K562 (cell line): ENCODE results near the gene STIM1. TPM values are rescaled to one million over a fixed set of nuclear protein-coding genes. Genes with fewer than 3 reads are reported as not detected.
A peak's percentile ranks its signal among the peaks of the same experiment; 100 is the strongest.

ENCODE experiments used
- ARHGAP35 ChIP-seq: fragments of 450-650 bp; IDR thresholded peaks from 2 replicates; pipeline ENCODE4 v1.6.1; 2018; ENCODE audit not compliant: partially characterized antibody
- ATF1 ChIP-seq, 2 experiments: fragments of 450-650 bp in 1 of 2; IDR thresholded peaks; 2 replicates each; pipeline ENCODE4 v1.6.1; 2016; ENCODE audit warnings: missing compliant biosample characterization in 1 of 2, missing genetic modification characterization in 1 of 2
- BCL6 ChIP-seq: fragments of 250-450 bp; sonication (Bioruptor Pico); IDR thresholded peaks from 2 replicates; pipeline ENCODE4 v1.4.0; 2020
- EP300 ChIP-seq: IDR thresholded peaks from 2 replicates; pipeline ENCODE4 v1.6.1; 2012; ENCODE audit warnings: low read length, improper control_type of control experiment
- FOS ChIP-seq: IDR thresholded peaks from 3 replicates; pipeline ENCODE4 v1.6.1; 2011; ENCODE audit not compliant: insufficient read length; ENCODE audit errors: extremely low read depth
- GMEB1 ChIP-seq: fragments of 250-450 bp; sonication (Bioruptor Pico); IDR thresholded peaks from 2 replicates; pipeline ENCODE4 v1.4.0; 2020; ENCODE audit warnings: mild to moderate bottlenecking
- HDAC2 ChIP-seq: fragments of 450-650 bp; IDR thresholded peaks from 2 replicates; pipeline ENCODE4 v1.6.1; 2016; ENCODE audit warnings: mild to moderate bottlenecking
- HNRNPLL ChIP-seq: fragments of 200-400 bp; formaldehyde crosslinking; IDR thresholded peaks from 2 replicates; pipeline ENCODE4 v1.6.1; 2017; ENCODE audit warnings: low read length, low read depth, mild to moderate bottlenecking; ENCODE audit not compliant: poor library complexity, severe bottlenecking
- HOMEZ ChIP-seq: fragments of 250-450 bp; sonication (Bioruptor Pico); IDR thresholded peaks from 2 replicates; pipeline ENCODE4 v1.4.0; 2020; ENCODE audit warnings: mild to moderate bottlenecking, moderate library complexity
- KLF6 ChIP-seq: fragments of 250-450 bp; sonication (Bioruptor Pico); IDR thresholded peaks from 2 replicates; pipeline ENCODE4 v1.4.0; 2020; ENCODE audit warnings: mild to moderate bottlenecking, moderate library complexity, borderline replicate concordance
- MCM5 ChIP-seq: fragments of 450-650 bp; IDR thresholded peaks from 2 replicates; pipeline ENCODE4 v1.6.1; 2016; ENCODE audit warnings: low read depth
- MIER1 ChIP-seq: fragments of 450-650 bp; IDR thresholded peaks from 2 replicates; pipeline ENCODE4 v1.6.1; 2016; ENCODE audit warnings: antibody characterized with exemption, mild to moderate bottlenecking, low read depth
- NEUROD1 ChIP-seq: fragments of 150-350 bp; IDR thresholded peaks from 2 replicates; pipeline ENCODE4 v1.6.1; 2014; ENCODE audit warnings: borderline replicate concordance, low read length, low read depth; ENCODE audit not compliant: partially characterized antibody
- NR2F6 ChIP-seq: fragments of 450-650 bp; formaldehyde crosslinking; IDR thresholded peaks from 2 replicates; pipeline ENCODE4 v1.4.0; 2020; ENCODE audit warnings: mild to moderate bottlenecking
- POLR2AphosphoS2 ChIP-seq: IDR thresholded peaks from 2 replicates; pipeline ENCODE4 v1.6.1; 2012; ENCODE audit warnings: low read length, improper control_type of control experiment
- SREBF2 ChIP-seq: sonication (generic); formaldehyde crosslinking; IDR thresholded peaks from 2 replicates; pipeline ENCODE4 v1.4.0; 2020; ENCODE audit warnings: mild to moderate bottlenecking, missing genetic modification reagents
- ZBTB7A ChIP-seq: IDR thresholded peaks from 2 replicates; pipeline ENCODE4 v1.6.1; 2011; ENCODE audit warnings: low read depth, mild to moderate bottlenecking, low read length, moderate library complexity, borderline replicate concordance; ENCODE audit not compliant: control insufficient read depth
- ZNF143 ChIP-seq: sonication (generic); formaldehyde crosslinking; IDR thresholded peaks from 2 replicates; pipeline ENCODE4 v1.9.0; 2022; ENCODE audit warnings: mild to moderate bottlenecking, missing genetic modification reagents
- ZNF239 ChIP-seq: fragments of 250-450 bp; sonication (Bioruptor Pico); IDR thresholded peaks from 2 replicates; pipeline ENCODE4 v1.4.0; 2020; ENCODE audit warnings: mild to moderate bottlenecking
- ZNF347 ChIP-seq: fragments of 450-650 bp; formaldehyde crosslinking; IDR thresholded peaks from 2 replicates; pipeline ENCODE4 v1.4.0; 2020; ENCODE audit warnings: low read depth, mild to moderate bottlenecking, moderate library complexity
- ZNF41 ChIP-seq: fragments of 250-450 bp; sonication (Bioruptor Pico); conservative IDR thresholded peaks from 2 replicates; pipeline ENCODE4 v1.4.0; 2020; ENCODE audit warnings: mild to moderate bottlenecking
- ZNF583 ChIP-seq: fragments of 250-450 bp; sonication (Bioruptor Pico); IDR thresholded peaks from 2 replicates; pipeline ENCODE4 v1.4.0; 2020
- ZNF609 ChIP-seq: sonication (generic); formaldehyde crosslinking; IDR thresholded peaks from 2 replicates; pipeline ENCODE4 v1.8.1; 2023; ENCODE audit warnings: missing genetic modification reagents, mild to moderate bottlenecking, borderline replicate concordance
- polyA plus RNA-seq, 8 experiments: library from polyadenylated mRNA; depleted of rRNA in 4 of 8; stranded (reverse) in 5 of 8; unstranded in 3 of 8; fragments of >200 nt; fragmentation: Nextera tagmentation in 2 of 8; fragmentation: Illumina TruSeq in 1 of 8; extraction: Ambion mirVana in 2 of 8; extraction: Trizol in 1 of 8; gene quantifications; 2 replicates each; pipeline versions ENCODE4 v1.2.1 to v1.2.3, GENCODE V29; 2011 to 2014; ENCODE audit warnings: inconsistent platforms in 1 of 8, missing spikeins in 1 of 8
- total RNA-seq, 7 experiments: library from RNA; depleted of rRNA in 6 of 7; stranded (reverse); fragments of >200 nt in 6 of 7; fragmentation: Illumina TruSeq in 2 of 7; extraction: Trizol in 2 of 7; gene quantifications; 2 replicates each; pipeline versions ENCODE4 v1.2.1 to v1.2.3, GENCODE V29; 2011 to 2021; ENCODE audit warnings: low replicate concordance in 1 of 7

Gene STIM1
- total and polyA plus RNA-seq, 9 of the 15 experiments (the other 6 are each of a cell fraction or from before 2014, with no cell fraction given): 7.7 to 50.5 (median 22.5) TPM

GRCh38 chr11:3840870-3841425 is 14.5 kb upstream of the STIM1 start, which contains the start of gene RHOG (continued):
- TF ChIP-seq ZNF609 (CRISPR knock-in tag) (no peak), ZBTB7A (peak; percentile 73; the same call in 1 of the 2 replicates), NR2F6 (no peak), MCM5 (no peak), BCL6 (CRISPR knock-in tag) (no peak), HOMEZ (CRISPR knock-in tag) (no peak), HDAC2 (no peak), NEUROD1 (no peak), SREBF2 (CRISPR knock-in tag) (no peak), ZNF583 (CRISPR knock-in tag) (no peak), ZNF239 (CRISPR knock-in tag) (no peak), MIER1 (no peak), ZNF143 (CRISPR knock-in tag) (no peak), HNRNPLL (no peak), POLR2AphosphoS2 (no peak), KLF6 (CRISPR knock-in tag) (no peak), GMEB1 (CRISPR knock-in tag) (no peak), ARHGAP35 (no peak), FOS (no peak), ZNF41 (CRISPR knock-in tag) (no peak), ATF1 (CRISPR knock-in tag; IDR thresholded peaks at IDR 0.05) (no peak), ATF1 (tag; IDR thresholded peaks at IDR 0.05) (no peak), EP300 (no peak), ZNF347 (CRISPR knock-in tag) (no peak)
